ENCODE data around the gene SESN1.
"Not testable (repeated sequence)": the region's sequence is repeated elsewhere in the genome, so short reads cannot be mapped to it uniquely, and the experiment has no call there.

The SESN1 gene

GRCh38 chr6:109094416-109095035, at the start of gene SESN1:
Gene SESN1, minus strand, starts transcription at chr6:109094846. Its CDS starts 773 bp downstream, at chr6:109094073.
- peak; percentile 74 to 75 for ATAC-seq

- no peak for ATAC-seq
Measured at GRCh38 chr6:109143191-109143590, 48.5 kb upstream of the SESN1 start.

GRCh38 chr6:109142067-109142466, 47.4 kb upstream of the SESN1 start:
- ATAC-seq = not testable (repeated sequence)

GRCh38 chr6:109139109-109139508, 44.5 kb upstream of the SESN1 start:
- ATAC-seq = no peak

- not testable (repeated sequence) for ATAC-seq
Measured at GRCh38 chr6:109136530-109136929, 41.9 kb upstream of the SESN1 start.

GRCh38 chr6:109136039-109136438, 41.4 kb upstream of the SESN1 start:
- ATAC-seq = not testable (repeated sequence)

- not testable (repeated sequence) for ATAC-seq
Measured at GRCh38 chr6:109135600-109135999, 41.0 kb upstream of the SESN1 start.

GRCh38 chr6:109130065-109130464, 35.4 kb upstream of the SESN1 start:
- ATAC-seq = peak in 1 of 2 donors; percentile 43

GRCh38 chr6:109125504-109125903, 30.9 kb upstream of the SESN1 start:
- ATAC-seq = no peak

- no peak for ATAC-seq
Measured at GRCh38 chr6:109124219-109124618, 29.6 kb upstream of the SESN1 start.

- no peak for ATAC-seq
Measured at GRCh38 chr6:109121411-109121810, 26.8 kb upstream of the SESN1 start.

GRCh38 chr6:109118871-109119354, 24.3 kb upstream of the SESN1 start:
- no peak for ATAC-seq

- ATAC-seq = no peak
Measured at GRCh38 chr6:109118337-109118736, 23.7 kb upstream of the SESN1 start.

GRCh38 chr6:109117346-109118035, 22.8 kb upstream of the SESN1 start:
- ATAC-seq = no peak

- not testable (repeated sequence) for ATAC-seq
Measured at GRCh38 chr6:109112663-109113062, 18.0 kb upstream of the SESN1 start.

- ATAC-seq = not testable (repeated sequence)
Measured at GRCh38 chr6:109109663-109110062, 15.0 kb upstream of the SESN1 start.

- no peak for ATAC-seq
Measured at GRCh38 chr6:109105681-109106080, 11.0 kb upstream of the SESN1 start.

GRCh38 chr6:109104512-109104911, 9.9 kb upstream of the SESN1 start:
- ATAC-seq = no peak

GRCh38 chr6:109103942-109104341, 9.3 kb upstream of the SESN1 start:
- peak; percentile 58 to 82 for ATAC-seq

- no peak for ATAC-seq
Measured at GRCh38 chr6:109102762-109103161, 8.1 kb upstream of the SESN1 start.

GRCh38 chr6:109097661-109098060, 3.0 kb upstream of the SESN1 start:
- ATAC-seq = no peak

- ATAC-seq = no peak
Measured at GRCh38 chr6:109096208-109096607, 1.6 kb upstream of the SESN1 start.

- no peak for ATAC-seq
Measured at GRCh38 chr6:109095835-109096084, 1.1 kb upstream of the SESN1 start.

GRCh38 chr6:109095036-109095834, 589 bp upstream of the SESN1 start, which contains the start of gene CEP57L1:
Gene CEP57L1, plus strand, starts transcription at chr6:109095507. Its CDS starts 49,715 bp downstream, at chr6:109145222.
- peak; percentile 74 to 80 for ATAC-seq

Data from activated CD4-positive, CD25-positive, alpha-beta regulatory T cell treated with anti-CD3 and anti-CD28 coated beads, Interleukin-2, amount 50 U/mL, for 24 hours (primary cell).